ENCODE results near the gene ATP6V1B1.

GRCh38 chr2:70888366-70888922 is 47.3 kb upstream of the ATP6V1B1 start:
- TF ChIP-seq CTCF (IDR thresholded peaks at IDR 0.05) (no peak), POLR2A (IDR thresholded peaks at IDR 0.05) (no peak)
